Activated CD8-positive, alpha-beta memory T cell treated with anti-CD3 and anti-CD28 coated beads, Interleukin-2, amount 50 U/mL, for 4 hours (primary cell): ENCODE data around the gene RPL34.
A peak's percentile ranks its signal among the peaks of the same experiment; 100 is the strongest.
"Not testable (repeated sequence)": the region's sequence is repeated elsewhere in the genome, so short reads cannot be mapped to it uniquely, and the experiment has no call there.

ENCODE experiments used
- DNase-seq: peaks from one replicate; pipeline ENCODE4 v3.0.0-alpha.2; 2020

RPL34 gene

GRCh38 chr4:108620101-108620932, at the start of gene RPL34:
RPL34 (plus strand) TSS chr4:108620576; CDS start chr4:108621960, 1,384 bp downstream.
- peak; percentile 97 for DNase-seq

GRCh38 chr4:108570993-108571569, 49.3 kb upstream of the RPL34 start:
- no peak for DNase-seq

GRCh38 chr4:108574402-108574801, 46.0 kb upstream of the RPL34 start:
- no peak for DNase-seq

- DNase-seq, result no peak
Observed at GRCh38 chr4:108581083-108581482, 39.3 kb upstream of the RPL34 start.

- DNase-seq, result no peak
Observed at GRCh38 chr4:108586778-108587177, 33.6 kb upstream of the RPL34 start.

- no peak for DNase-seq
Observed at GRCh38 chr4:108588878-108589277, 31.5 kb upstream of the RPL34 start.

- no peak for DNase-seq
Observed at GRCh38 chr4:108589961-108590360, 30.4 kb upstream of the RPL34 start.

- no peak for DNase-seq
Observed at GRCh38 chr4:108590776-108591175, 29.6 kb upstream of the RPL34 start.

- no peak for DNase-seq
Observed at GRCh38 chr4:108592674-108592986, 27.7 kb upstream of the RPL34 start.

GRCh38 chr4:108594296-108594695, 26.1 kb upstream of the RPL34 start:
- DNase-seq, result not testable (repeated sequence)

- DNase-seq, result no peak
Observed at GRCh38 chr4:108596344-108596743, 24.0 kb upstream of the RPL34 start.

- DNase-seq, result no peak
Observed at GRCh38 chr4:108601106-108601505, 19.3 kb upstream of the RPL34 start.

GRCh38 chr4:108601532-108601931, 18.8 kb upstream of the RPL34 start:
- no peak for DNase-seq

- no peak for DNase-seq
Observed at GRCh38 chr4:108602163-108602562, 18.2 kb upstream of the RPL34 start.

- no peak for DNase-seq
Observed at GRCh38 chr4:108607079-108607815, 13.1 kb upstream of the RPL34 start.

GRCh38 chr4:108611365-108611764, 9.0 kb upstream of the RPL34 start:
- no peak for DNase-seq

- no peak for DNase-seq
Observed at GRCh38 chr4:108612365-108612764, 8.0 kb upstream of the RPL34 start.

- peak; percentile 31 for DNase-seq
Observed at GRCh38 chr4:108619372-108620100, 840 bp upstream of the RPL34 start.

GRCh38 chr4:108620933-108621905, 843 bp downstream of the RPL34 start:
- DNase-seq, result no peak

GRCh38 chr4:108622022-108622421, 1.6 kb downstream of the RPL34 start:
- DNase-seq, result no peak

GRCh38 chr4:108622828-108623227, 2.5 kb downstream of the RPL34 start:
- DNase-seq, result no peak
